Measurements from ENCODE around the gene PRTFDC1.

The PRTFDC1 gene

DNA sequence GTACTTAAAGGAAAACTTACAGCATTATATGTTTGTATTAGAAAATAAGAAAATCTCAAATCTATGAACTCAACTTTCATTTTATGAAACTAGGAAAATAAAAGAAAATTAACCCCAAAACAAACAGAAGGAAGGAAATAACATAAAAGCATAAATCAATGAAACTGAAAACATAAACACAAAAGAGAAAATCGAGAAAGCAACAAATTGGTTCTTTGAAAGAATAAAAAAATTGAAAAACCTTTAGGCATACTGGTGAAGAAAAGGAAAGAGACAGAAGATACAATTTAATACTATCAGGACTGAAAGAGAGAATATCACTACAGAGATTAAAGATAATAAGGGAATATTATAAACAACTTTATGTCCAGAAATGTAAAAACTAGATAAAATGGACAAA, 21.2 kb downstream of the PRTFDC1 start:
- Histone ChIP-seq H2AFZ (ENCODE audit: low read depth, low read length, severe bottlenecking) (no peak overlapping the region), H3K79me2 (ENCODE audit: insufficient read depth, low read length) (no peaks in the 10 kb centered on the region), H3K36me3 (ENCODE audit: low read length) (no peaks in the 10 kb centered on the region), H4K20me1 (ENCODE audit: low read depth, low read length) (no peaks in the 10 kb centered on the region), H3F3A (ENCODE audit: insufficient read depth) (no peaks in the 10 kb centered on the region), H3K9me3 (ENCODE audit: insufficient read depth, low read length) (no peaks in the 10 kb centered on the region), H3K27me3 (ENCODE audit: low read length) (no peaks in the 10 kb centered on the region), H3K9me2 (replicated peaks; ENCODE audit: insufficient read depth, low read length) (no peaks in the 10 kb centered on the region), H3K4me3 (ENCODE audit: insufficient read depth, low read length, poor library complexity, severe bottlenecking) (no peak overlapping the region), H3K4me2 (ENCODE audit: low read depth, low read length, poor library complexity, severe bottlenecking) (no peak overlapping the region), H3K27ac (ENCODE audit: low read depth, low read length) (no peak overlapping the region), H3K9ac (ENCODE audit: low read length) (no peak overlapping the region)
- TF ChIP-seq EZH2phosphoT487 (conservative IDR thresholded peaks at IDR 0.05; ENCODE audit: low read length), result no peak
- no peak for TF ChIP-seq CTCF (IDR thresholded peaks at IDR 0.05; ENCODE audit: insufficient read depth, low read length, poor library complexity, severe bottlenecking)

DNA sequence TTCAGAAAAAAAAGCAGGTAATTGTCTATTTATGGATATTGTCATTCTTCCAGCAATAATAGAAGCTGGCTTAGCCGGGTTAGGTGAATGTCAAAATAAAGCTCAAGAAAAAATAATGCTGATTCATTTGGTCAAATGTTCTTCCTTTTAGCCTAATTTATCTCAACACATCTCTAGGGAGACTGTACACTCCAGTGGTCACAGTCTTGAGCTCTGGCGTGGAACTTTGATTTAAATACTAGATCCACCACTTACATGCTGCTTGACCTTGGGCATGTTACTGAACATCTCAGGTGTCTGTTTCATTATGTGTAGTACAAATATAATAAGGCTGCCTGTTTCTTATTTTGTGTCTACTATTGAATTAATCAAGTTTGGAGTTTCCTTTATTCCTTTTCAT, 22.0 kb downstream of the PRTFDC1 start:
- Histone ChIP-seq H3K9ac (ENCODE audit: low read length) (no peak overlapping the region), H3K79me2 (ENCODE audit: insufficient read depth, low read length) (no peaks in the 10 kb centered on the region), H3K9me3 (ENCODE audit: insufficient read depth, low read length) (no peaks in the 10 kb centered on the region), H3F3A (ENCODE audit: insufficient read depth) (no peaks in the 10 kb centered on the region), H3K36me3 (ENCODE audit: low read length) (no peaks in the 10 kb centered on the region), H3K27ac (ENCODE audit: low read depth, low read length) (no peak overlapping the region), H2AFZ (ENCODE audit: low read depth, low read length, severe bottlenecking) (no peak overlapping the region), H4K20me1 (ENCODE audit: low read depth, low read length) (no peaks in the 10 kb centered on the region), H3K4me2 (ENCODE audit: low read depth, low read length, poor library complexity, severe bottlenecking) (no peak overlapping the region), H3K4me3 (ENCODE audit: insufficient read depth, low read length, poor library complexity, severe bottlenecking) (no peak overlapping the region), H3K27me3 (ENCODE audit: low read length) (no peaks in the 10 kb centered on the region), H3K9me2 (replicated peaks; ENCODE audit: insufficient read depth, low read length) (no peaks in the 10 kb centered on the region)
- TF ChIP-seq CTCF (IDR thresholded peaks at IDR 0.05; ENCODE audit: insufficient read depth, low read length, poor library complexity, severe bottlenecking) (no peak), EZH2phosphoT487 (conservative IDR thresholded peaks at IDR 0.05; ENCODE audit: low read length) (no peak)

DNA sequence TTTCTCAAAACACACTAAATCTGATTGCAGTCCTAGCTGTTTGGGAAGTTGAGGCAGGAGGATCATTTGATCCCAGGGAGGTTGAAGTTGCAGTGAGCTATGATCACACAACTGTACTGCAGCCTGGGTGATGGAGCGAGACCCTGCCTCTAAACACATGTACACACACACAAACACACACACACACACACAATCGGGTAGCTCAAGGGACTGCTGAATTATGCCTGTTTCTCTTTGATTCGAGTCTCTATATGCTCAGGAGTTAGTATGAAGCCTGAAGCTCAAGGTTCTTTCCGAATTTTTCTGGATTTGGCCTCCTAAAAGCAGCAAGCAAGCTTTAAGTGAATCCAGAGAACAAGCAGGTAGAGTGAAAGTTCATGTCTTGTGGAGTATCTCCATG, 22.5 kb downstream of the PRTFDC1 start:
- no peak overlapping the region for H3K27ac ChIP-seq (ENCODE audit: low read depth, low read length)
- no peak overlapping the region for H3K4me2 ChIP-seq (ENCODE audit: low read depth, low read length, poor library complexity, severe bottlenecking)
- no peak overlapping the region for H3K4me3 ChIP-seq (ENCODE audit: insufficient read depth, low read length, poor library complexity, severe bottlenecking)
- no peaks in the 10 kb centered on the region for H3K36me3 ChIP-seq (ENCODE audit: low read length)
- no peaks in the 10 kb centered on the region for H3K27me3 ChIP-seq (ENCODE audit: low read length)
- H3F3A ChIP-seq (ENCODE audit: insufficient read depth), result no peaks in the 10 kb centered on the region
- H3K9ac ChIP-seq (ENCODE audit: low read length), result no peak overlapping the region
- no peaks in the 10 kb centered on the region for H3K9me2 ChIP-seq (replicated peaks; ENCODE audit: insufficient read depth, low read length)
- no peaks in the 10 kb centered on the region for H3K79me2 ChIP-seq (ENCODE audit: insufficient read depth, low read length)
- H4K20me1 ChIP-seq (ENCODE audit: low read depth, low read length), result no peaks in the 10 kb centered on the region
- H2AFZ ChIP-seq (ENCODE audit: low read depth, low read length, severe bottlenecking), result no peak overlapping the region
- no peak for TF ChIP-seq EZH2phosphoT487 (conservative IDR thresholded peaks at IDR 0.05; ENCODE audit: low read length)
- no peak for TF ChIP-seq CTCF (IDR thresholded peaks at IDR 0.05; ENCODE audit: insufficient read depth, low read length, poor library complexity, severe bottlenecking)
- H3K9me3 ChIP-seq (ENCODE audit: insufficient read depth, low read length), result no peaks in the 10 kb centered on the region
